Femur (tissue), 1 donor: ENCODE results near the gene BICD1.
"Not testable (repeated sequence)": the region's sequence is repeated elsewhere in the genome, so short reads cannot be mapped to it uniquely, and the experiment has no call there.

ENCODE experiments used
- DNase-seq: peaks from one replicate; pipeline ENCODE4 v3.0.0-alpha.2; 2017

Gene BICD1

DNA sequence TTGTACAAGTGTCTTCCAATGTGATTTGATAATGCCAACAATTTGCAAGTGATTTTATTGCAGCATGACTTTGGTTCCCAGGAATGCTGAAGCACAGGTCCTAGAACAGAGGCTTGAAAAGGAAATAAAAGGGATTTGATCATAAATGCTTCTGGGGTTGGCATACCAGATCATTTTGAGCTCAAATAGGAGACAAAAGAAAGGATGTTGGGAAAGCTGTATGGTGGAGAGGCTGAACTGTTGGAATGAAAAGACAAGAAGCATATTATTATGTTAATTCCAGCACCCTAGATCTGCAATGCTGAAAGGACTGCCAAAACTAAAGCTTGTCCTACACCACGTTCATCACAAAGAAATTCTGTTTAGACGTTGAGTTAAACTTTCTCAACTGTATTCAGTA lies 143.1 kb downstream of the BICD1 start:
- DNase-seq: no peak

DNA sequence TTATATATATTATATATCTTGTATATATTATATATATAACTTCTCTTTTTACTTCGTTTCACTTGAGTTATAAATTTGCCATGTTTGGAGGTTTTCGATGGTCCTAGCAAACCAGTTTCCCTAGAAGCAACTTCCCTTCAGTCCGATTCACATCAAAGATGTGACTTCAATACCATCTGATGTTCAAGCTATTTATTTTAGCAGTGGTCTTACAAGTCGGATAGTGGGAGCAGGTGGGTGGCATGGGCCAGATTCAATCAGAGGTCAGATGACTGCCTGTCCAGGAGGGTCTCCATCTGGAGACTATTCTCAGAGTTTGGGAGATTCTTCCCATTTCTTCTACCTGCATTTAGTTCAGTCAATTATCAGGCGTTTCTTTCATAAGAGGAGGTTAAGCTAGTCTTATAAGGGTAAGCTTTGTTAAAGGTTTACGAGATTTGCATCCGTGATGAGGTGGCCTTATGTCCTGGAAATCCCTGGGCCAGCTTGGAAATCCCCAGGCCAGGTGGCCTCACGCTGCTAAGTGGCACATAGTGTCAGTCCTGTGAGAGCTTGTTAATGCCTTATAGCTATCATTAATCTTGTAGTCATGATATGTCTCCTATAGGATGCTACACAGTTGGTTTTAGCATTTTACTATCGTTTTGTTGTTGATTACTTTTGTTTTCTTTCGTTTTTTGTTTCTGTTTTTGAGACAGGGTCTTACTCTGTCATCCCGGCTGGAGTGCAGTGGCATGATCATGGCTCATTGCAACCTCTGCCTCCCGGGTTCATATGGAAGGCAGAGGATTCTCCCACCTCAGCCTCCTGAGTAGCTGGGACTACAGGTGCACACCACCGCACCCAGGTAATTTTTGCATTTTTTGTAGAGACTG lies 145.8 kb downstream of the BICD1 start:
- DNase-seq: no peak

DNA sequence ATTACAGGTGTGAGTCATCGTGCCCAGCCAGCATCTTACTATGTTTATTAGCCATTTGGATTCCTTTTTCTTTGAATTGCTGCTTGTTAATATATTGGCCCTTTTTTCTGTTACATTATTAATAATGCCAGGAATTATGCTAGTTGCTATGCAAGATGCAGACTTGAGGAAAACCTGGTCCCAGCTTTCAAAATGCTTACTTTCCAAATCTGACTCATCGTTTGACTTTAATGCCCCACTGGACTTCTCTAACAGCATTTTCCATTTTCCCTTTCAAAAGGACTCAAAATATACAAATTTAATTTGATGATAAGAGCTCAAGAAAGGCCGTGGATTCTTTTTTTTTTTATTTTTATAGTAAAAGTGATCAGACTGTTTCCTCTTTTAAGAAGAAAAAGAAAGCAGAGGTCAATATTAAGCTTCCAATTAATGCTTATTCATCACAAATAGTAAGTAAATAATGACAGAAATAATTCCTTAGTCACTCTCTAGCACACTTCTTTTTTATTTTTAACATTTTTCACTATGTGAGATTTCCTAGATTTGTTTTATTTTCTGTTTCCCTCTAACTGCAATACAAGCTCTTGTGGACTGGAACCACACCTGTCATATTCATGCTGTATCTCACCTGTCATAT lies 146.6 kb downstream of the BICD1 start:
- DNase-seq: no peak

- no peak for DNase-seq
Observed at GRCh38 chr12:32254260-32254956, 147.8 kb downstream of the BICD1 start.

DNA sequence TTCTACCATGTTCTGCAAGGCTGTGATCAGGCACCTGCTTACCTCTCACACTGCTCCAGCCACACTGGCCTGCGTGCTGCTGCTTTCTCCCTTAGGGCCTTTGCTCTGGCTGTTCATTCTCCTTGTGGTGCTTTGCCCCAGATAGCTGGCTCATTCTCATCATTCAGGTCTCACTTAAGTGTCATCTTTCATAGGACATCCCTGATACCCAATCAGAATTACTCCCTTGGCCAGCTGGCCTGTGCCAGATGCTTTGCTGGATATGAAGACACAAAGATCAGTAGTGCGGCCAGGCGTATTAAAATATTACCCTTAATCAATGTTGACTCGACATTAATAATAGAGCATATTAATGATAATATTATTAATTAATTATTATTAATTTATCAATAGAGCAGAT lies 148.9 kb downstream of the BICD1 start:
- no peak for DNase-seq

- DNase-seq: no peak
Observed at GRCh38 chr12:32257695-32258496, 151.2 kb downstream of the BICD1 start.

DNA sequence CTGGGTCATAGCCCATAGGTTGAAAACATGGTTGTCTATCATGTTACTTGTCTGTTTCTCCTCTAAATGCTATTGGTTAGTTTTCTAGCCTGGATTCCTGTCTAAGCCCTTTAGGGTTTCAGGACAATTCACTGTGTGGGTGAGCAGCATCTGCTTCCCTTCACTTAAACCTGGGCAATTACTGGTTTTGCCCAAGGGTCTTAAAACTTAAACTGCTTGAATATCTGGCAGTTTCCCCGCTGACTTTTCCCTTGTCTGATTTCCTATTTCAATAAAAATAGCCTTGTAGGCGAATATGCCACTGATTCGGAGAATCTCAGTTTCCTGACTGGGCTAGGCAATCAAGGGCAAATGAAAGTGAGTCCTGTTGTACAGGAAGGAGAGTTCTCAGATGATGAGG lies 154.0 kb downstream of the BICD1 start:
- no peak for DNase-seq

DNA sequence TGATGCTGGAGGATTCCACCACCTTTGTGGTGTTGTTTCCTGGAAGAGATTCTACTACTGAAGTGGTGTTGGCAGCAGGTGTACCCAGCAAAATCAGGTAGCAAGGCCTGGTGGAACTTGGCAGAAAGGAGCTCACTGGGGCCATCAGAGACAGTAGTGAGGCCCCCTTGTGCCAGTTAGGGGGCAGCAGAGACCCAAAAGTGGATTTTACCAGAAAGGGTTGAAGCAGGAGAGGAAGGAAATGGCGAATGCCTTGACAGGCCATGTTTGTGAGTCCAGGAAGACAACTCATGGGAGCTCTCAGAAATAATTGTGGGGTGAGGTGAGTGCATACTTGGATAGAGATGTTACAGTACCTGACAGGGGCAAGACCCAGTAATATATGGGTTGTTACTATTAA lies 155.0 kb downstream of the BICD1 start:
- no peak for DNase-seq

DNA sequence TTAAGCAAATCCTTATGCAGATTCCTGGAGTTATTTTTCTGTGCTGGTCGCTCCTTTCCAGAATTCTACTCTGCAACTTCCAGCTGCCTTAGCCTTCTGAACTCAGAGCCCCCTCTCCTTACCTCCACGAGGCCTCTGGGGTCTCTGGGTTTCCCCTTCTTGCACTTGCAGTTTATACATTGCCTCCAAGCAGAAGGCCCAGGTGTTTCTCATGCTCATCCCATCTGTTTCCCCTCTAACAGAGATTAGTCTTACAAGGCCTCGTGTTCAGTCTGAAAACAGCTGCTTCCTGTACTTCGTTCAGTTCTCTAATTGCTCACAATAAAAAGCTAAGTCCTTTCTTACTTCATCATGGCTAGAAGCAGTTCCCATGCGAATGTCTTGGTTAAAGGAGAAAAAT lies 158.3 kb downstream of the BICD1 start:
- DNase-seq: peak; percentile 76

DNA sequence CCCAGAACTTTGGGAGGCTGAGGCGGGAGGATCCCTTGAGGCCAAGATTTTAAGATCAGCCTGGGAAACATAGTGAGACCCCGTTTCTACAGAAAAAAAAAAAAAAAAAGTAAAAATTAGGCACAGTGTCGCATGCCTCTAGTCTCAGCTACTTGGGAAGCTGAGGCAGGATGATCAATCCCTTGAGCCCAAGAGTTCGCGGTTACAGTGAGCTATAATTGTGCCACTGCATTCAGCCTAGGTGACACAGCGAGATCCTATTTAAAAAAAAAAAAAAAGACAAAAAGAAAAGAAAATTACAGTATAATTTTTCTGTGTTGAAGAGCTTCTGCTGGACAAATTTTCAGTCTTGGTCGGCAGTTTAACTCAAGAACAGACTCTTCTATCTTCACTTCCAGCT lies 158.8 kb downstream of the BICD1 start:
- no peak for DNase-seq

DNA sequence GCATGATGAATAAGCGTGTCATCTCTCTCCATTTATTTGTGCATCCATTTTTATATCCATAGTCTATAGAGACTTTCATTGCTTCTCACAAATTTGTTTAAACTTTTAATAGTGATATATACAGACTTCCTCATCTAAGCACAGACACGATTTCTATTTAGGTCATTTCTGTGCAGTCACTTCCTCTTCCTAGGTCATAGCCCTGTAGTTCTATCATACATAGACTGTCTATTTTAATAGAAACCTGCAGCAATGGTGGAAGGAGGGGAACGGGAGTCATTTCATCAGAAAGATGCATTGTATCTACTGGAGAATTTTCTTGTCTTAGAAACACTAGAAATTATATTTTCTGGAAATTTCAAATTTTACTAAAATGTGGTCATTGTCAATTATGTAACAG lies 159.3 kb downstream of the BICD1 start:
- no peak for DNase-seq

GRCh38 chr12:32266756-32267155 lies 160.1 kb downstream of the BICD1 start:
- no peak for DNase-seq

DNA sequence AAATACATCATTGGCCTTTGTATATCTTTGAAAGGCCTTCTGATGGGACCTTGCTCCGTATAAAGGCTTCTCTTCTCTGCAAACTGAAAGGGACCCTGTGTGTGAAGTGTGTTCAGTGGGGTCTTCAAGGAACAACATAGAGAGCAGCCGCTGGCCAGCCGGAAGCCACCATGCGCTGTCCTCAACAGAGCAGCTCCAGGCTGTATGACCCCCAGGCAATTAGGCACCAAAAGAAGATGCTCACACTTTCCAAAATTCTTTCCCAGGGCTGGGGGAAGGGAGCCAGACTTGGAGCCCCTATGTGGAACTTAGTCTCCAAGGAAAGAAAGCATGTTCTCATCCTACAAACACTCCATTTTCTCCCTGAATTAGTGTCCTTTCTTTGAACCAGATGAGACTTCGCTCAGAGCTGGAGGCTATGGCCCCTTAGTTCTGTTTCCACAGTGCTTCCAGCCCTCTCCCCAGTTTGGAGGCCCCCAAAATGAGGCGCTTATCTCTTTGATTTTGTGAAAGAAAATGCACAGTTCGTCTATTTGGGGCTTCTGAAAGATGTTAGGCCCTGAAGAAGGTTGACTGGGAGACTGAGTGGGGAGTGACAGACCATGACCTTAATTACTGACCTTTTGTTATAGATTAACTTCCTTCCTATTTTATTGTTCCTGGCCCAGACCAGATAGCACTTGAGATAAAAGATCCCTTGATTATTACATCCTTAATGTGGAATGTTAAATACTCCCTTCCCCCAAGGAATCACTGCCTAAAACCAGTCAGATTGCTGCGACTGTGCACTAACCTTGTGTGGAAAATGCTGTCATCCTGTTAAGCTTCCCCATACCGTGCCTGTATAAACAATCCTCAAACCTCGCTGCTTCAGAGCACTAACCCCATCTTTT lies 164.4 kb downstream of the BICD1 start:
- DNase-seq: peak; percentile 25

DNA sequence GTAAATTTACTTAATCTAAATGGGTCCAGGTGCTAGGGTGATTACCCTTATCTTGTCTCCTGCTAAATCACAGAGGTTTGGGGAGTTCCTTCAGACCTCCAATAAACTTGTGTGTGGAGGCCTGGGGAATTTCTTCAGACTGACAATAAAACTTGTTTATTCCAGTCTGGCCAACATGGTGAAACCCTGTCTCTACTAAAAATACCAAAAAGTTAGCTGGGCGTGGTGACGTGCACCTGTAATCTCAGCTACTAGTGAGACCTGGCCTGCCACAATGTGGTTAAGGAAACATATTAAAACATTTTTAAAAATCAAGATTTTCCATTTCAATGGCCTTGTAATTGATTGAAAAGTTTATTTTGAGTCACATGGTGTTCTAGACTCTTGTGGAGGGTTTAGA lies 165.8 kb downstream of the BICD1 start:
- no peak for DNase-seq

DNA sequence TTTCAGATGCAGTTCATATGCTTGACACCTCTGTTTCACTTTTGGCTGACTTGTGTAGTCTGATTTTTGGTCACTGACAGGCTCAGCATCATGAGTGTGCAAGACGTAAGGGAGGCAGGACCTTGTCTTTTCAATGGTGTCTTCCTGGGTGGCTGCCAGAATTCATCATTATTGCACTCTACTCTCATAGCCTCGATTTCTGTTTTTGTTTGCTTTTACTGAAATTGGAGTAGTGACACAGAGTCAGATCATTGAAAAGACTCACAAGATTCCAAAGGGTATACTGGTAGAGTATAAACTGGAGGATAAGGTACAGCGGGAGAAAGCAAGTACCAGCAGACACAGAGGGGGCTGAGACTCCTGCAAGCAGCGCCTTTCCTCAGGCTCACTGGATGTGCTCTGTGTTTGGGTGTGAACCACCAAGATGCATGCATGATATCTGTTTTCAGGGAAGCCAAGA lies 166.4 kb downstream of the BICD1 start:
- DNase-seq: no peak

- DNase-seq: peak; percentile 30
Observed at GRCh38 chr12:32273712-32274111, 167.1 kb downstream of the BICD1 start.

DNA sequence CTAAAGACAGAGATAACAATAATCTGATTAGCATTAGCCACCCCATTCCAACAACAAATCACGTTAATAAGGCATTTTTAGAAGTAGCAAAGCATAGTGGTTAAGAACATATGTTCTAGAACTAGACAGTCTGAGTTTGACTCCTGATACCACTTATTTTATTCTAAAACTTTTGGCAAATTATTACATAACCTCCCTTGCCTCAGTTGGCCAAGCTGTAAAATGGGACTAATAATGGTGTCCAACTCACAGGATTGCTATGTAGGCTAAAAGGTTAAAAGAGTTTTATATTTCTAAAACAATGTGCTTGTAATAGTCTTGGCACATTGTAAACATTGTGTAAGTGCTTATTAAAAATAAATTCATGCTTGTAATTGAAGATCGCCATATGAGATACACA lies 168.0 kb downstream of the BICD1 start:
- no peak for DNase-seq

DNA sequence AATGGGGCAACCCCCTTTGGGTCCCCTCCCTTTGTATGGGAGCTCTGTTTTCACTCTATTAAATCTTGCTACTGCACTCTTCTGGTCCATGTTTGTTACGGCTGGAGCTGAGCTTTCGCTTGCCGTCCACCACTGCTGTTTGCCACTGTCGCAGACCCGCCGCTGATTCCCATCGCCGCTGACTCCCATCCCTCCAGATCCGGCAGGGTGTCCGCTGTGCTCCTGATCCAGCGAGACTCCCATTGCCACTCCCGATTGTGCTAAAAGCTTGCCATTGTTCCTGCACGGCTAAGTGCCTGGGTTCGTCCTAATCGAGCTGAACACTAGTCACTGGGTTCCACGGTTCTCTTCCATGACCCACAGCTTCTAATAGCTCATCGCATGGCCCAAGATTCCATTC lies 168.9 kb downstream of the BICD1 start:
- not testable (repeated sequence) for DNase-seq

- DNase-seq: no peak
Observed at GRCh38 chr12:32277774-32278173, 171.1 kb downstream of the BICD1 start.

DNA sequence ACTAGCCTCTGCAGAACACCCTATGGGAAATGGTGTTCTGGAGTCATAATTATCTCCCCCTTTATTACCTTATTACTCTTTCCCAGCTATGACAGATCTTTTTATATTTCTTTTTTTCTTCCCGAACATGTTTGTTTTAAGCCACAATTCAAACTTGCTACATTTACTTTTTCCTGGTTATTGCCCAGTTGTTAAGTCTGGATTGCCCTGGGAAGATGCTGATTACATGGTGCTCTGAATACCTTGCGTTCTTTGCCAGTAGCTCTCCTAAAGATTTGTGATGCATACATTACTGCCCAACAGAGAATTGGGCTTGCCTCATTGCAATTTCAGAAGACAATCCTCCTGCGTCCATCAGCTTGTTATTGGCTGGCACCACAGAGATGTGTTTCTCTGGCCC lies 174.5 kb downstream of the BICD1 start:
- no peak for DNase-seq

DNA sequence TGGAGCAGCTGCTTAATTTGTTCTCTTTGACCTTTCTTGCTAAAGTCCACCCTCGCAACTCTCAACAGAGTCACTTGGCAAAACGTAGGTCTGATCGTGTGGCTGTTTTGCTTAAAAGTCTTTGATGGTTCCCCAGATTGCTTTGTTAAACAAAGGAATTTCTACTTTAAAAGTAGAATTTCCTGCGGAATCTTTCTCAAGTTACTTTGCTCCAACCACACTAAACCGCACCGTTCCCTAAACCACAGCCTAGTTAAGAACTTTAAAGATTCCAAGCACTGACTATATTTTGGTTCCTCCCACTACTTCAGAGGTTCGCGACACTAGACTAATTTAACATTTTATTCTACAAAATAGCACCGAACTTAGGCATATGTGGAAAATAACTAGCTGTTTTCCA lies 177.9 kb downstream of the BICD1 start:
- DNase-seq: no peak

DNA sequence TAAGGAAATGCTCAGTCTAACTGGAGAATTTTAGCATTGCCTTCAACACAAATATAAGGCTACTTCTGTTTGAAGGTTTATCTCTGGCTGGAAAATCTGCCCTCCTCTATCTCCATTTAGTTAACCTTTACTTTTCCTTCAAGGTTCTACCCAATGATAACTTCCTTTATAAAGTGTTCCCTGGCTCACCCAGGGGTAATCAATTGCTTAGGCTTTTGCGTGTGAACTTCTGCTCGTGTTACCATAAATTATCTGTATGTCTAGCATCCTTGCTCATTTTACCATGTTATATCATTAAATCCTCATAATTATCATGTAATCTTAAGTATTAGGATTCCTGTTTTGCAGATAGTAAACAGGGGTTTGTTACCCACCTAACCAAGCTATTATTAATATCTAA lies 178.4 kb downstream of the BICD1 start:
- DNase-seq: no peak
